PC-9 (cell line): ENCODE measurements around the gene CHKA. TPM values are rescaled to one million over a fixed set of nuclear protein-coding genes. Genes with fewer than 3 reads are reported as not detected.

Experiments
- BruUV-seq: library from RNA; stranded (reverse); fragments of 400-500 nt; replicated peaks from 2 replicates; lab custom pipeline; 2021; lab: Mats Ljungman, UMichigan
- CTCF ChIA-PET: fragments of 300-600 bp; sonication (Branson Sonifier 250); formaldehyde crosslinking; loops from one replicate; lab custom pipeline; 2022; ENCODE audit warnings: antibody characterized with exemption; lab: Charles Lee
- POLR2A ChIA-PET: fragments of 300-600 bp; sonication (Branson Sonifier 250); formaldehyde crosslinking; loops from one replicate; lab custom pipeline; 2022; ENCODE audit warnings: antibody characterized with exemption; ENCODE audit not compliant: unreplicated experiment; lab: Charles Lee
- DNase-seq, 2 experiments: peaks; one replicate each; pipeline versions ENCODE4 v3.0.0 to v3.0.0-alpha.2; 2015 to 2022; ENCODE audit warnings: mixed read lengths in 1 of 2
- H2AFZ ChIP-seq: fragments of 200-600 bp; sonication (generic); 2 replicates; pipeline ENCODE4 v1.8.1; 2017; ENCODE audit warnings: antibody characterized with exemption
- H3F3A ChIP-seq: fragments of 200-600 bp; sonication (generic); 2 replicates; pipeline ENCODE4 v1.8.1; 2017; ENCODE audit warnings: antibody characterized with exemption, mild to moderate bottlenecking, low read depth; ENCODE audit not compliant: insufficient read depth
- H3K27ac ChIP-seq: fragments of 200-600 bp; sonication (generic); 2 replicates; pipeline ENCODE4 v1.6.1; 2016; ENCODE audit warnings: mixed run types
- H3K27me3 ChIP-seq: fragments of 200-600 bp; sonication (generic); 2 replicates; pipeline ENCODE4 v1.6.1; 2016; ENCODE audit warnings: low read depth, mixed run types; ENCODE audit not compliant: insufficient read depth
- H3K36me3 ChIP-seq: fragments of 200-600 bp; sonication (generic); 2 replicates; pipeline ENCODE4 v1.6.1; 2016; ENCODE audit warnings: low read depth, mixed run types
- H3K4me1 ChIP-seq: fragments of 200-600 bp; sonication (generic); replicated peaks from 2 replicates; pipeline ENCODE4 v1.6.1; 2016; ENCODE audit warnings: mixed run types; ENCODE audit not compliant: insufficient read depth
- H3K4me2 ChIP-seq: fragments of 200-600 bp; sonication (generic); 2 replicates; pipeline ENCODE4 v1.6.1; 2017; ENCODE audit warnings: mixed run types
- H3K4me3 ChIP-seq: fragments of 200-600 bp; sonication (generic); 2 replicates; pipeline ENCODE4 v1.6.1; 2016; ENCODE audit warnings: mixed run types
- H3K79me2 ChIP-seq: fragments of 200-600 bp; sonication (generic); 2 replicates; pipeline ENCODE4 v1.6.1; 2017; ENCODE audit warnings: low read depth, mixed run types
- H3K9me2 ChIP-seq: fragments of 200-600 bp; sonication (generic); 2 replicates; pipeline ENCODE4 v1.8.1; 2017; ENCODE audit warnings: mild to moderate bottlenecking; ENCODE audit not compliant: insufficient read depth
- H3K9me3 ChIP-seq: fragments of 200-600 bp; sonication (generic); 2 replicates; pipeline ENCODE4 v1.8.1; 2016; ENCODE audit warnings: low read depth; ENCODE audit not compliant: insufficient read depth
- H4K20me1 ChIP-seq: fragments of 200-600 bp; sonication (generic); 2 replicates; pipeline ENCODE4 v1.8.1; 2017; ENCODE audit not compliant: insufficient read depth
- CTCF ChIP-seq: fragments of 200-600 bp; sonication (generic); conservative IDR thresholded peaks from 2 replicates; pipeline ENCODE4 v1.6.1; 2017; ENCODE audit warnings: mixed run types, antibody characterized with exemption, mild to moderate bottlenecking, moderate library complexity
- EZH2 ChIP-seq: fragments of 200-600 bp; sonication (generic); IDR thresholded peaks from 2 replicates; pipeline ENCODE4 v1.8.0; 2017; ENCODE audit warnings: antibody characterized with exemption, low read depth
- intact Hi-C: fragments of 100-400 bp; cut with micrococcal nuclease; formaldehyde crosslinking; loops from one replicate; pipeline ENCODE4 v1.10.0; 2022; ENCODE audit not compliant: unreplicated experiment
- total RNA-seq: library from RNA; stranded (reverse); gene quantifications from 2 replicates; pipeline ENCODE4 v1.2.3, GENCODE V29; 2021

Gene CHKA
- total RNA-seq, 1 experiment from 2014 or later = 90.5 TPM

- no peaks in the 10 kb centered on the region for H3K9me2 ChIP-seq
- H3K27me3 ChIP-seq = no peaks in the 10 kb centered on the region
- H3K4me2 ChIP-seq = peak overlapping the region; percentile 91
- no peaks in the 10 kb centered on the region for H3K9me3 ChIP-seq
- no peaks in the 10 kb centered on the region for H4K20me1 ChIP-seq
- H3K4me1 ChIP-seq = peaks cover 22% of the 10 kb centered on the region
- peaks cover 69% of the 10 kb centered on the region for H3F3A ChIP-seq
- DNase-seq = no peak
- H3K36me3 ChIP-seq = peaks cover 7% of the 10 kb centered on the region; the same call in 1 of the 2 replicates
- BruUV-seq = no TSS peak
- peaks cover 28% of the 10 kb centered on the region for H3K79me2 ChIP-seq
- H3K4me3 ChIP-seq = no peak overlapping the region; the same call in 1 of the 2 replicates
- TF ChIP-seq CTCF (no peak), EZH2 (no peak)
- ChIA-PET CTCF (no interaction called here), POLR2A (interaction anchor here (0.6 to 1.1 kb wide), 2 partner anchors 27 to 140 kb away, joined by 3 to 8 read pairs; partner anchors contain the start of gene ALDH3B1)
- no peak overlapping the region for H2AFZ ChIP-seq
- intact Hi-C loops = loop anchor here (1.0 kb wide), 1 partner anchor 7 kb away; the partner anchor contains the start of gene NDUFS8
- H3K27ac ChIP-seq = no peak overlapping the region
Observed at GRCh38 chr11:68037411-68038225, 83.6 kb downstream of the CHKA start.

DNA sequence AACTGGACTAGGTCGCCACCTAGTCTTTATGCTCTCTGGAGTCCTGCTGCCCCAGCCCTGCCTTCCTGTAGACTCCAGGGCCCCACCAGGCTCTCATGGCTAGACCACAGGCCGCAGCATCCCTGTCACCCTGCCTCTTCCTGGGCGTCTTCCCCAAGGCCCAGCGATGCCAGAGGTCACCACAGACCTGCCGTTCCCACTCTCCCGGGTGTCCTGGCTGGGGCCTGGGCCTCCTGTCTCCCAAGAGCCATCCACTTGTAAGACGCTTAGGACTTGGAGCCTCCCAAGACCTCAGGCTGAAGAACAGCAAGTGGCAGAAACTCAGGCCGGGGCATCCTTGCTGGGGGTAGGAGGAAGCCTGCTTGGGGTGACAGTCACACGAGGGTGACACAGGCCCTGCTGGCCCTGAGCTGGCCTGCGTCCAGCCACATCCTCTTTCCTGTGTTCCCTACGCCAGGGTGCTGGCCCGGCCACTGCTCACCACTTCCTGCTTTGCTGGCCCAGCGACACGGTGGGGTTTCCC lies 84.4 kb downstream of the CHKA start:
- peaks cover 25% of the 10 kb centered on the region for H3K4me1 ChIP-seq
- no peaks in the 10 kb centered on the region for H3K9me3 ChIP-seq
- TF ChIP-seq CTCF = no peak
- no peak for TF ChIP-seq EZH2
- H4K20me1 ChIP-seq = no peaks in the 10 kb centered on the region
- DNase-seq = no peak
- H3K36me3 ChIP-seq = peaks cover 7% of the 10 kb centered on the region; the same call in 1 of the 2 replicates
- POLR2A ChIA-PET = no interaction called here
- CTCF ChIA-PET = no interaction called here
- H3K27me3 ChIP-seq = no peaks in the 10 kb centered on the region
- no TSS peak for BruUV-seq
- H3F3A ChIP-seq = peaks cover 65% of the 10 kb centered on the region
- no peak overlapping the region for H2AFZ ChIP-seq
- peaks cover 35% of the 10 kb centered on the region for H3K79me2 ChIP-seq
- H3K9me2 ChIP-seq = no peaks in the 10 kb centered on the region
- no peak overlapping the region for H3K4me3 ChIP-seq
- H3K4me2 ChIP-seq = no peak overlapping the region
- intact Hi-C loops = no loop called here
- no peak overlapping the region for H3K27ac ChIP-seq

GRCh38 chr11:68036141-68036716 lies 85.0 kb downstream of the CHKA start:
- peaks cover 60% of the 10 kb centered on the region for H3F3A ChIP-seq
- H3K36me3 ChIP-seq = peaks cover 7% of the 10 kb centered on the region; the same call in 1 of the 2 replicates
- CTCF ChIA-PET = no interaction called here
- TF ChIP-seq EZH2 (no peak), CTCF (no peak)
- peaks cover 38% of the 10 kb centered on the region for H3K79me2 ChIP-seq
- H3K9me2 ChIP-seq = no peaks in the 10 kb centered on the region
- no peak overlapping the region for H3K4me2 ChIP-seq
- peaks cover 30% of the 10 kb centered on the region for H3K4me1 ChIP-seq
- no peak for DNase-seq
- H2AFZ ChIP-seq = no peak overlapping the region
- H3K4me3 ChIP-seq = no peak overlapping the region
- intact Hi-C loops = no loop called here
- POLR2A ChIA-PET = no interaction called here
- H4K20me1 ChIP-seq = no peaks in the 10 kb centered on the region
- no peaks in the 10 kb centered on the region for H3K27me3 ChIP-seq
- H3K9me3 ChIP-seq = no peaks in the 10 kb centered on the region
- no peak overlapping the region for H3K27ac ChIP-seq
- no TSS peak for BruUV-seq
